Subcutaneous preadipocyte (primary cell): Measurements from ENCODE around the gene PDGFRB. TPM values are rescaled to one million over a fixed set of nuclear protein-coding genes. Genes with fewer than 3 reads are reported as not detected.

ENCODE experiments used
- small RNA-seq: library from RNA; depleted of rRNA; stranded (forward); fragments of <200 nt; gene quantifications from one replicate; pipeline ENCODE3, GENCODE V24; 2012
- total RNA-seq: library from RNA; depleted of rRNA; stranded (reverse); fragments of >200 nt; gene quantifications from 2 replicates; pipeline ENCODE4 v1.2.3, GENCODE V29; 2012

The PDGFRB gene
- total RNA-seq, result 253 and 297 TPM in 2 replicates

DNA sequence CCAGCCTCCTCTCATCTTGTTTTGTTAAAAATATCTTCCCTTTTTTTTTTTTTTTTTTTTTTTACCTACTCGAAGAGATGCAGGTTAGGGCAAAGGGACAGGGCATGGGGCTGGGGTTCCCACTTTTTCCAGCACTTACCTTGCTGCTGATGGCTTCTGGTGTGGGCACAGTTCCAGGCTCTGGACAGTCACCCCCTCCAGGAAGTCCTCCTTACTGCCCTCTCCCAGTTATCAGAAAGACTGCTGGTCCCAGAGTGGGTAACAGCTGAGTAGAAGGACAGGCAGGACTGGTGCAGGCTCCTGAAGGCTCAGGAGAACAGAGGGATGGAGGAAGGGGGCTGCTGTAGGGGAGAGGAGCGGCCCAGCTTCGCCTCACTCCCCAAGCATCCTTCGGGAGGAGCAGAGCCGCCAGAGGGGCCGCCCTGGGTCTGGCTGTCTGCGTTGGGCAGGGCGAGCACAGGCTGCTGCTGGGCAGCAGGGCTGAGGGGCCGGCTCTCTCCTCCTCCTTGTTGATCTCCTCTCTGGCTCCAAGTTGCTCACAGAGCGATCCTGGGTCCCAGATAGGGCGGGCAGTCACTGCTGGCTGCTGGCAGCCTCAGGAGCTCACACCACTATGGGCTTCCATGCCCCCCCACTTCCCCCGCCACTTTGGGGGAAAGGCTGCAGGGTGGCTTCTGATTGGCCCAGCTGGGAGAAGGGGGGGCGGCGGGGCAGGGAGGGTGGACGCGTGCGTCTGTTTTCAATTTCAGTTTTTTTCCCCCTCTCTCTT lies at the start of gene PDGFRB:
PDGFRB (minus strand) TSS at position 588 of the 769 bp plus-strand sequence. CDS start 18,798 bp downstream, outside the sequence.

DNA sequence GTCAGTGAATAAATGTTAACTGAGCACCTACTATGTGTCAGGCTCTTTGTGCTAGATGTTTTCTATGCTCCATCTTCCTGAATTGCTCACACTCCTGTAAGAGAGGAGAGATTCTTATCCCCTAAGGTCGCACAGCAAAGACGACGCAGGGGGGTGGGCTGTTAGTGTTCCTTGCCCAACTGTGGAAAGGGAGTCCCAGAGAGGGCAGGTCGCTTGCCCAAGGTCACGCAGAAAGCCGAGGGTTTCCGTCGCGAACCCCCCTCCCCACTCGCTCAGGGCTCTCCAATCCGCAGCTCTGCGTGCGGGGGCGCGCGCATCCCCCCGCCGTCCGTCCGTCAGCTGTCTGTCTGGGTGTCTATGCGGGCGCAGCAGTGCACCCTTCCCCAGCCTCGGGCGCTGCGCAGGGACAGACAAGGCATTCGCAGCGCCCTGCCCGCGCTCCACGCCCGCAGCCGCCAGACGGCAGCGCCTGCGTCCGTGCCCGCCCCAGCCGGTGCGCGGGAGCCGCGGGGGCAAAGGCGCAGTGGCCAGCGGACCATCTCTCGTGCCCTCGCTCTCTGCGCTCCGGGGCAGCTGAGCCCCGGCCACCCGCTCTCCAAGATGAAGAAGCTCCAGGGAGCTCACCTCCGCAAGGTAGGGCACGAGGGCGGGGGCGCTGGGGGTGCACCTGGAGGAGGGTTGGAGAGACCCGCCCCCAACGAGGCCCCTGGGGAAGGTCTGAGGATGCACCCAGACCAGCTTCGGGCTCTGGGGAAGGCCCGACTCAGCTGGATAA lies 34.3 kb upstream of the PDGFRB start, which contains the start of gene SLC6A7:
SLC6A7 (plus strand) TSS at position 335 of the 775 bp plus-strand sequence; CDS start at position 601, 266 bp downstream.

DNA sequence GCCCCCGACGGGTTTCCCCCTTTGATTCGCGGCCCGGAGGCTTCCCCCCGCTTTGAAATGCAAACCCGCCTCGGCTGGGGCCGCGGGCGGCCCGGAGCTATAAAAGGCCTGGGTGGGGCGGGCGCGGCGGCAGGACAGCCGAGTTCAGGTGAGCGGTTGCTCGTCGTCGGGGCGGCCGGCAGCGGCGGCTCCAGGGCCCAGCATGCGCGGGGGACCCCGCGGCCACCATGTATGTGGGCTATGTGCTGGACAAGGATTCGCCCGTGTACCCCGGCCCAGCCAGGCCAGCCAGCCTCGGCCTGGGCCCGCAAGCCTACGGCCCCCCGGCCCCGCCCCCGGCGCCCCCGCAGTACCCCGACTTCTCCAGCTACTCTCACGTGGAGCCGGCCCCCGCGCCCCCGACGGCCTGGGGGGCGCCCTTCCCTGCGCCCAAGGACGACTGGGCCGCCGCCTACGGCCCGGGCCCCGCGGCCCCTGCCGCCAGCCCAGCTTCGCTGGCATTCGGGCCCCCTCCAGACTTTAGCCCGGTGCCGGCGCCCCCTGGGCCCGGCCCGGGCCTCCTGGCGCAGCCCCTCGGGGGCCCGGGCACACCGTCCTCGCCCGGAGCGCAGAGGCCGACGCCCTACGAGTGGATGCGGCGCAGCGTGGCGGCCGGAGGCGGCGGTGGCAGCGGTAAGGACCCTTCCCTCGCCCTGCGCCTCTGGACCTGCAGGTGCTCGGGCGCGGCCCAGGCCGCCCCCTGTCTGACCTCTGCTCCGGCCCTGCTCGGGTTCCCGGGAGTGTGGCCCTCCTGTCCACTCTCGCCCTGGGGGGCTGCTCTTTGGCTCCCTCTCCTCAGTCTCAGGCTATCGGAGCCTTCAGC lies 11.2 kb upstream of the PDGFRB start, which contains the start of gene CDX1:
CDX1 (plus strand) TSS at position 129 of the 862 bp plus-strand sequence; CDS start at position 228, 99 bp downstream.

DNA sequence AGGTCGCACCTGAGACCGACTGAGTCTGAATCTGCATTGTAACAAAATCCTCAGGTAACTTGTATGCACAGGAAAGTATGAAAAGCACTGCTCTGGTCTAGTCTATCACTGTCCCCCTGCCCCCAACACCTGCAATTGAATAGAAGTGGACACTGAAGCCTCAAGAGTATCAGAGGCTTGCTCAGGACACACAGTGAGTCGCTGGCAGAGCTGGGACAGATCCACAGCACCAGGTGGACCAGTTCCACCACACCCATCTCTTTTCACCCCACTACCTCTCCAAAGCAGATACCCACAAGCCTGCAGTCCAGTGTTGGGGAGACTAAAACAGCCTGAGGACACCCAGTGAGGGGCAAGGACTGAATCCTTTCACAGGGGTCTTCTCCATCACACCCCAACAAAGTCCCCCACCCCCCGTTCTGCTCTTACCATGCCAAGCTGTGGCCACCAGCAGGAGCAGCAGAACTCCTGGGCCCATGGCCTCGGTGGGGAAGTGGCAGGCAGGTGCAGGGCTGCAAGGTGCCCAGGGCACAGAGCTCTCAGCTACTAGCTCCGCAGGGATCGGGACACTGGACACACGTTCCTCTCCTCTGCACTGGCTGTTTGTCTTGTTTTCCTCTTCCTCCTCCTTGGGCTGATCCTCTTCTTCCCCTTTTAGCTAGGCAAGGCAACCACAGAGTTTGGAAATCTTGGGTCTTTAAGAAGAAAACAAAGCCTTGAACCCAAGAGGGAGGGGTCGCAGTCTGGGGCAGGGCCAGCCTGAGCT lies 69.5 kb downstream of the PDGFRB start, which contains the start of gene CSF1R:
CSF1R (minus strand) TSS at position 605 of the 766 bp plus-strand sequence; CDS start at position 478, 127 bp downstream.

Small RNA genes within 50 kb of the gene (small RNA-seq; reads per million reads assigned to genes)
- not detected for gene RF00019

Other genes with a start within 250 kb of the PDGFRB start
- gene PDE6A, start 211.1 kb downstream of the PDGFRB start, total RNA-seq, result not detected in 2 replicates
- gene SLC26A2, start 195.1 kb downstream of the PDGFRB start, total RNA-seq, result 8.8 and 13.7 TPM in 2 replicates
- 6.2 and 6.3 TPM in 2 replicates for gene TIGD6, start 155.2 kb downstream of the PDGFRB start, total RNA-seq
- gene HMGXB3, start 155.1 kb downstream of the PDGFRB start, total RNA-seq, result 32.7 and 46.3 TPM in 2 replicates
- gene CSF1R, start 69.3 kb downstream of the PDGFRB start, total RNA-seq, result not detected in 2 replicates
- gene CDX1, start 10.9 kb upstream of the PDGFRB start, total RNA-seq, result not detected in 2 replicates
- not detected in 2 replicates for gene SLC6A7, start 34.2 kb upstream of the PDGFRB start, total RNA-seq
- gene CAMK2A, start 133.9 kb upstream of the PDGFRB start, total RNA-seq, result 0.20 and 0.73 TPM in 2 replicates
- gene ARSI, start 147.1 kb upstream of the PDGFRB start, total RNA-seq, result 2.0 and 2.2 TPM in 2 replicates
- 20.2 and 34.0 TPM in 2 replicates for gene TCOF1, start 201.9 kb upstream of the PDGFRB start, total RNA-seq